Epidermal melanocyte (primary cell): ENCODE results near the gene DPY19L3.
"Not testable (repeated sequence)": the region's sequence is repeated elsewhere in the genome, so short reads cannot be mapped to it uniquely, and the experiment has no call there.

Experiments used
- DNase-seq: peaks from one replicate; pipeline ENCODE4 v3.0.0; 2011; ENCODE audit warnings: low spot score; ENCODE audit not compliant: insufficient read length

Gene DPY19L3

GRCh38 chr19:32438751-32439150, 33.2 kb downstream of the DPY19L3 start:
- no peak for DNase-seq

GRCh38 chr19:32442650-32443049, 37.1 kb downstream of the DPY19L3 start:
- DNase-seq: no peak

DNA sequence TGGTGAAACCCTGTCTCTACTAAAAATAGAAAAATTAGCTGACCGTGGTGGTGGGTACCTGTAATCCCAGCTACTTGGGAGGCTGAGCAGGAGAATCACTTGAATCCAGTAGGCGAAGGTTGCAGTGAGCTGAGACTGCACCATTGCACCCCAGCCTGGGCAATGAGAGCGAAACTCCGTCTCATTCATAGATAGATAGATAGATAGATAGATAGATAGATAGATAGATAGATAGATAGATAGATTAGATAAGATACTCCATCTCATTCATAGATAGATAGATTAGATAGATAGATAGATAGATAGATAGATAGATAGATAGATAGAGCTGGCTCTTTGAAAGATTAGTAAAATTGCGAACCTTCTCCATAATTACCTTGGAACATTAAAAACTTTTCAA, 42.0 kb downstream of the DPY19L3 start:
- DNase-seq: not testable (repeated sequence)

- DNase-seq: no peak
Measured at GRCh38 chr19:32448026-32448425, 42.5 kb downstream of the DPY19L3 start.

GRCh38 chr19:32450217-32450616, 44.6 kb downstream of the DPY19L3 start:
- DNase-seq: no peak

GRCh38 chr19:32453736-32454135, 48.2 kb downstream of the DPY19L3 start:
- no peak for DNase-seq

- no peak for DNase-seq
Measured at GRCh38 chr19:32456406-32456805, 50.8 kb downstream of the DPY19L3 start.

DNA sequence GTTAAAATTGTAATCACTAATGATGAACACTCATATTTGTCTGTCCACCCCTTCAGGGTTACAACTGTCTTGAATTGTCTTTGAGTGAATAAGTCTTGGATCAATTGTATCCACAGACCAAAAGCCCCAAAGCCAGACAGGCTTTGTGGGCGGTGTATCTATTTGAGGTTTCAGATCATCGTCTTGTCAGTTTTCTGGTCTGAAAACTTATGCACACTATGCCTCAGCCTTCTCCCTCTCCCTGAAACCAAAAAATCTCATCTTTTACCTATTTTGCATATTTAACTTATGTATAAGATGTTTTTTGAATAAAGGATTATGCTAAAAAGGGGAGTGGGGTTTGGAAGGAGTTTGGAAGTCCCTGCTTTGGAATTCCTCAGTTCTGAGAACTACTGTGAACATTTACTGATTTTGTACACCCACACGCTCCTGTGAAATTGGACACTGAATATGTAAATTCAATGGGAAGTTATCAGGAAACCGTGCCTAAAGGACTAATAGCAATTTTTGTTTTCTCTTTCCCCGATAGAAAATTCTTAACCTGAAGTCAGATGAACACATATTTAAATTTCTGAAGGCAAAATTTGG, 52.1 kb downstream of the DPY19L3 start:
- DNase-seq: no peak

DNA sequence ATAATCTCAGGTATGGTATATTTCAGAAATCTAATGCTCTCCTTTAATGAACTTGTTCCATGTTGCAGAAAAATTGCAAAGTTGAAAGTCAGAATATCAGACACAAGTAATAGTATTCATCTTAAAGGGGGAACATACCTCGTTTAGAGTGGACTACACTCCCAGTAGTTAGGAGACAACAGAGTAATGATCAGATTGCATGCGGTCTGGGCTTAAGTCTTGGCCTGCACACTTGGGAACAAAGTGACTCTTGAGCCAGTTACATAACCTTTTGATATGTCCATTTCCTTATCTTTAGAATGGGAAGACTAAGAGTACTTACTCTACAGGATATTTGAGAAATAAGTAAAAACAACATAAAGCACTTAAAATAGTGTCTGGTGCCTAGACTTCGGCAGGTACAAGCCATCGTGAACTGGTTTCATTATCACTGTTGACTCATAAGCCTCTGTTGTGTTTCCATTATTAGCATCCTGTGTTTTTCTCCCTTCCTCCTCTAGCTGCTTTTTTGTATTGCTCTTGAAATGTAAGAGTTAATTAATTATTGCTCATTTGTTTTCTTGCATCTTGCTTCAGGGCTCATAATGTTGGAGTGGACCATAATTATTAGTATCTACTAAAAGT, 53.0 kb downstream of the DPY19L3 start:
- no peak for DNase-seq

DNA sequence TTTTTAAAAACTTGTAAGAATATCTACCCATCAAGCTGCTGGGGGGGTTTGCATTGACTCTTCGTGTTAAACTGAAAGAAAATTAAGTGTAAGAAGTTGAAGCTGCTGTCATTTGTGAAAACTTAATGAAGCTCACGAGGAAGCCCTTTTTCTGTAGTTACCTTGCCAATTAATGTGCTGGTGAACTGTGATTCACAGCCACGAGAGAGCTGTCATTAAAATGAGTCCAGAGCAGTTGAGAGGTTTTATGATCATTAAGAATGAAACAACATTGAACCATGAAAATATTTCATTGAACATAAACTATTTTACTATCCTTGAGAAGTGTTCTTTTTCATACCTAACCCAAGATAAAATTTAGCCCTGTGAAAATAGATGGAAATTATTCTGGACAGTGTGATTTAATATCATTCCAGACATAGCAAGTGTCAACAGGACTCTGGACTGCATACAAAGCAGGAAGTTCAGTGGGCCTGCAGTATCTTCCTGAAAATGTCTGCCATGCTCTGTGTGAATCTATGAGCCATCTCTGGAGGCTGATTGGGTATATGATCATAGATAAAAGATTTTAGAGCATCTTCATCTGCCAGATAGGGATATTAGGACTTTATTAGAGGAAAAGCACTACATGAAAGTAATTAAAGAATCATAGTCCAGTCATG, 53.8 kb downstream of the DPY19L3 start:
- DNase-seq: no peak

- no peak for DNase-seq
Measured at GRCh38 chr19:32460476-32460875, 54.9 kb downstream of the DPY19L3 start.

DNA sequence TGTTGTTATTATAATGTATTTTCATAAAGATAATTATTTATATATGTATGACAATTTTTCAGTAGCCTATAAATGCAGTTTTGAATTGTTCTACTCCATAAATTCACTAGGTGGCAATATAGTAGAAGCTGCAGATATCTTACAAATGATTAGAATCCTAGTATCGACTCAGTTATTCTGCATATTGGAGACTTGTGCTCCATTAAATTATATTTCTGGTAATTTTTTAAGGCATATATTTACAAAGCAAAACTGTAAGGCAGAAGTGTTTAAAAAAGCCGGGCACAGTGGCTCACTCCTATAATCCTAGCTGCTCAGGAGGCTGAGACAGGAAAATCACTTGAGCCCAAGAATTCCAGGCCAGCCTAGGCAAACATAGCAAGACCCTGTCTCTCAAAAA, 58.7 kb downstream of the DPY19L3 start:
- DNase-seq: no peak

DNA sequence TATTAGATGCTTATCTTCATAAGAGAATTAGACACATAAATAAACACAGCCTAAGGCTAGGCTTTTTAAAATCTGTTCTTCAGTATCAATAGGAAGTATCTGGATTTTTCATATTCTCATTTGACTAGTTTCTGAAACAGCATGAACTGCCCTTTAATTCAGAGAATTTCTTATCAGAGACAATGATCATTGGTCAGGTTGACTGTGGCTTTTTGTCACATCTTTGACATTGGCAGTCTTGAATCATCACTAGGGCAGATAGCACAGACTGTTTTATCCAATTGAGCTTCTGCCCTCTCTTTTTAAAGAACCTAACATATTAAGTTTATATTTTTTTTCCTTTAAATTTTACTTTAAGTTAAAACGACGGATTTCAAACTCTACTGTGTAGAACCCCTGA, 59.6 kb downstream of the DPY19L3 start:
- DNase-seq: no peak

GRCh38 chr19:32469795-32470194, 64.2 kb downstream of the DPY19L3 start:
- no peak for DNase-seq

DNA sequence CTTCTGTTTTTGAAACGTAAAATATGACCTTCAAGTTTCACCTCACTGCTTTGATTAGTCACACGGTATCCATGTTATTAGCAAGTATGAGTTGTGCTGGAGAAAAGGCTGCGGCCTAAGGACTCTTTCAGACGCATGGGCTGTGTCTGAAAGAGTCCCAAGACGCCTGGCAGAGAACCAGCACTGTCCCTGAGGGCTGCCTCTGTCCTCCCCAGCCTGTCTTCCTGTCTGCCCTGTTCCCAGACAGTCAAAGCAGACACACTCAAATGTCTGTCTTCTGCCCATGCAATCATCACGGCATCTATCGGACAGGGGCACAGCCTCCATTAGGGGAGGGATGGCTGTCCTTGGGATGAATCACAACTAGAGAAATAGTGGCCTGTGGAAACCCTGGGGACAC, 65.5 kb downstream of the DPY19L3 start:
- no peak for DNase-seq

- DNase-seq: no peak
Measured at GRCh38 chr19:32471811-32472210, 66.2 kb downstream of the DPY19L3 start.

- DNase-seq: no peak
Measured at GRCh38 chr19:32475141-32476031, 69.8 kb downstream of the DPY19L3 start.

DNA sequence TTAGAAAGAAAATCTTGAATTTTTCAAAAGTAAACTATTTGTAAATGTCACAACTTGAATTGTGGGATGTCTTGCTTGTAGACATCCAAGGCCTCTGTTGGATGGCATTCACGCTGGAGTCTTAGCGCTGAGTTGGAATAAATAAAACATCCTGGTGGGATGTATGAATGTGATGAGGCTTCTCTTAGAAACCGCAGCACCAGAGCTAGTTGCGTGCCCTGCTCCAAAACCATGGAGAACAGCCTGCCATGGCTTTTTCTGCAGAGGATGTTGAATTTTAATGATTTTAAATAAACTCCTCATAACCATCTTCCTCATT, 70.4 kb downstream of the DPY19L3 start:
- DNase-seq: no peak

DNA sequence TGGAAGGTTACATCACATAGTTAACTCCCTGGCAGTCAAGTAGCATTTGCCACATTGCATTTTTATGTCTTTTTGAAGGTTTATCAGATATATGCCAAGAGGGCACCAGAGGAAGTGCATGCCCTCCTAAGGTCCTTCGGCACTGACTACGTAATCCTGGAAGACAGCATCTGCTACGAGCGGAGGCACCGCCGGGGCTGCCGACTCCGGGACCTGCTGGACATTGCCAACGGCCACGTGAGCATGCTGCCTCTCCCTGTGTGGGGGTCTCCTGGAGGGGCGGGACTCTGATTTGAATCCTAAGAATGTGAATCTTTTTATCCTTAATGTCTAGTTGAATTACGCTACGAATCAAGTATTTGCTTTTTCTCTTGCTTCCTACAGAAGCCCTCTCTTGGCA, 74.8 kb downstream of the DPY19L3 start:
- DNase-seq: no peak

GRCh38 chr19:32483574-32483973, 78.0 kb downstream of the DPY19L3 start:
- no peak for DNase-seq

- no peak for DNase-seq
Measured at GRCh38 chr19:32489971-32490370, 84.4 kb downstream of the DPY19L3 start.

DNA sequence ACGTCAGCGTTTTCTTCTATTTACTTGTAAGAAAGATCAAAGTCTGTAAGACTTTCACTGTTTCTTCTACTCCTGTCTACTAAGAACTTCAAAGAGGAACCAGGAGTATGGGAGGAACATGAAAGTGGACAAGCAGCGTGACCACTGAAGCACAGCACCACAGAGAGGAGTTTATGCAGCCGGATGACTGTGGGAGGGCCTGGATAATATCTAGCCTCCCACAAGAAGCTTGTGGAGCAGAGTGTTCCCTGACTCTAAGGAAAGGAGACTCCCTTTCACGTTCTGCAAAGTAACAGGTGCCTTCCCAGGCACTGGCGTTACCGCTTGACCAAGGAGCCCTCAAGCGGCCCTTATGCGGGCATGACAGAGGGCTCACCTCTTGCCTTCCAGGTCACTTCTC, 91.8 kb downstream of the DPY19L3 start:
- DNase-seq: no peak
